IPS DF 6.9 (cell line): ENCODE results near the gene KCNQ1.

Experiments used
- DNase-seq: peaks from one replicate; pipeline ENCODE4 v3.0.0-alpha.2; 2013; ENCODE audit warnings: low read depth, low spot score
- H3K27ac ChIP-seq: one replicate; pipeline ENCODE4 v1.5.1; 2013; ENCODE audit warnings: low read length, control low read depth
- H3K27me3 ChIP-seq: 2 replicates; pipeline ENCODE4 v1.6.1; 2013; ENCODE audit warnings: mild to moderate bottlenecking, low read length; ENCODE audit not compliant: control insufficient read depth, insufficient read depth
- H3K36me3 ChIP-seq: 2 replicates; pipeline ENCODE4 v1.6.1; 2013; ENCODE audit warnings: low read length; ENCODE audit not compliant: control insufficient read depth, insufficient read depth
- H3K4me1 ChIP-seq: 2 replicates; pipeline ENCODE4 v1.6.1; 2013; ENCODE audit warnings: low read length; ENCODE audit not compliant: control insufficient read depth, insufficient read depth
- H3K4me3 ChIP-seq: 2 replicates; pipeline ENCODE4 v1.5.1; 2013; ENCODE audit warnings: mild to moderate bottlenecking, low read length
- H3K9me3 ChIP-seq: 2 replicates; pipeline ENCODE4 v1.6.1; 2013; ENCODE audit warnings: low read length, inconsistent platforms; ENCODE audit not compliant: control insufficient read depth, insufficient read depth
- WGBS: extraction: QIAGEN DNeasy Blood & Tissue Kit; methylation state at CpG from one replicate; pipeline ENCODE4 v1.1.7; 2013; ENCODE audit warnings: mixed read lengths, missing lambda C conversion rate; ENCODE audit not compliant: insufficient read length, insufficient coverage; 5-methylcytosine and 5-hydroxymethylcytosine counted together

KCNQ1 gene

DNA sequence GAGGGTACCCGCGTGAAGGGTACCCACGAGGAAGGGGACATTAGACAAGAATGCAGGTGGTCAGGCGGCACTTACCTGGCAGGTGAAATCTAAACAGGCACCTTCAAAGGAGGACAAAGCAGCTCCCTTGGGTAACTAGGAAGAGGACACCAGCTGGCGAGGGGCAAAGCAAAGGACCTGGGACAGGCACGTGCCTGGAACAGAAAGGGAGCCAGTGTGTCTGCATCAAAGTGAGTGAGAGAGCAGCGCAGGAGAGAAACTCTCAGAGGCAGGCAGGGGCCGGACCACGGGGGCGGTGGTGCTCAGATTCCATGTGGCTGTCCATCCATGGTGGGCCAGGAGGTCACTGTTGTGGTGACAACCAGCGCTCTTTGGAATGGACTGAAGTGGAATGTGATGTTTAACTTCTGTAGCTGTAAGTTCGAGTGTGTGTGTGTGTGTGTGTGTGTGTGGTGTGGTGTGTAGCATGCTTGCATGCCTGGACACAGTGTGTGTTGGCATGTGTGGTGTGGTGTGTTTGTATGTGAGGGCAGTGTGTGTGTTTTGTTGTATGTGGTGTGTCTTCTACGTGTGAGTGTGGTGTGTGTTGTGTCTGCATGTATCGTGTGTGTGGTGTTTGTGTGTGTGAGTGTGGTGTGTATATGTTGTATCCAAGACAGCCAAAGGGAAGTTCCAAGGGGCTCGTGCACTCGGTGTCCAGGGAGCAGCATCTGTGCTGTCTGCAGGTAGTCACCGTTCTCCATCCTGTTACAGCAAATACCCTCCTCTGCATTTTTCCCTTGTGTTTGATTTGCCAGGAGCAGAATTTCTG lies 354.3 kb downstream of the KCNQ1 start:
- Histone ChIP-seq H3K27me3 (no peaks in the 10 kb centered on the region), H3K36me3 (no peaks in the 10 kb centered on the region), H3K27ac (no peak overlapping the region), H3K4me1 (0 out of 2 replicates have a peak, but pooled peaks cover 1% of the 10 kb centered on the region), H3K4me3 (no peak overlapping the region), H3K9me3 (no peaks in the 10 kb centered on the region)
- no peak for DNase-seq
- 100% methylated on average over 2 of the region's 17 CpGs for WGBS

- Histone ChIP-seq H3K4me1 (peaks cover 1% of the 10 kb centered on the region; the same call in 1 of the 2 replicates), H3K27ac (no peak overlapping the region), H3K27me3 (no peaks in the 10 kb centered on the region), H3K36me3 (no peaks in the 10 kb centered on the region), H3K9me3 (no peaks in the 10 kb centered on the region), H3K4me3 (no peak overlapping the region)
- no peak for DNase-seq
- no CpG with 5 or more reads among the region's 15 CpGs for WGBS
Measured at GRCh38 chr11:2799881-2800654, 355.3 kb downstream of the KCNQ1 start.

- H3K27me3 ChIP-seq, result no peaks in the 10 kb centered on the region
- no CpG with 5 or more reads among the region's 12 CpGs for WGBS
- H3K4me3 ChIP-seq, result no peak overlapping the region
- peaks cover 2% of the 10 kb centered on the region; the same call in 1 of the 2 replicates for H3K4me1 ChIP-seq
- H3K27ac ChIP-seq, result no peak overlapping the region
- no peaks in the 10 kb centered on the region for H3K36me3 ChIP-seq
- no peak for DNase-seq
- no peaks in the 10 kb centered on the region for H3K9me3 ChIP-seq
Measured at GRCh38 chr11:2800655-2801531, 356.1 kb downstream of the KCNQ1 start.

- H3K27me3 ChIP-seq, result no peaks in the 10 kb centered on the region; the same call in 1 of the 2 replicates
- peaks cover 4% of the 10 kb centered on the region for H3K4me1 ChIP-seq
- no peak overlapping the region for H3K27ac ChIP-seq
- H3K36me3 ChIP-seq, result no peaks in the 10 kb centered on the region
- no peak for DNase-seq
- no peak overlapping the region for H3K4me3 ChIP-seq
- no CpG with 5 or more reads among the region's 22 CpGs for WGBS
- no peaks in the 10 kb centered on the region for H3K9me3 ChIP-seq
Measured at GRCh38 chr11:2801711-2802388, 357.0 kb downstream of the KCNQ1 start.

DNA sequence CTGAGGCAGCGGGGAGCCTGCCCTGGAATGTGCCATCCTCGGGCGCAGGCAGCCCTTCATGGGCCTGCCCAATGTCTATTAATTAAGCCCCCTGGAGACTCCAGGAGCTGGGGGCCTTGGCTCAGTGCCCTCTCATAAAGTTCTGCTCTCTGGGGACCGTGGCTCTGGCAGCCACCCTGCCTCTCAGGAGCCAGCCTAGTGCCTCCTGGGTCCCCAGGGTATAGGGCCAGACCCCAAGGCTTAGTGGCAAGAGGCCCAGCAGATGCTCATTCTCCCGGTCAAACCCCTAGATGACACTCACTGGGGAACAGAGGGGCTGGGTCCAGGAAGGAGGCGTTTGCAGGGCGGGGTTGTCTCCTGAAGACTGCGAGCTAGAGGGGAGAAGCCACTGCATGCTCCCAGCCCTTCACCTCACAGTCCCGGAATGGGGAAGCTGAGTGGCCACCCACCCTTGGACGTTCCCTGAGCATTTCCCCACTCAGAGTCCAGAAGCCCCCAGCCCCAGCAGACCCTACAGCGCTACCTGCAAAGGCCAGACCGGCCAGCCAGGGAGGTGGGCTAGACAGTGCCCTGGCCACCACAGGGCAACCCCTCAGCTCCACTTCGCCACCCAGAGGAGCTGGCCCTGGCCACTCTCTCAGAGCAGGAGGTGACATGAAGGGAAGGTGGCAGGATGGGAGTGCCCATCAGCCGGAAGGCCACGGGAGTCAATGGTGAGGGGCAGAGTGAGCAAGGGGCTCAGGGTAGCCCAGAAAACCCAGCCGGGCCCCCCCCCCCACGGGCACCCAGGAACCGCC lies 357.8 kb downstream of the KCNQ1 start:
- Histone ChIP-seq H3K27ac (no peak overlapping the region), H3K4me3 (no peak overlapping the region), H3K4me1 (peaks cover 4% of the 10 kb centered on the region), H3K36me3 (no peaks in the 10 kb centered on the region), H3K9me3 (no peaks in the 10 kb centered on the region), H3K27me3 (no peaks in the 10 kb centered on the region; the same call in 1 of the 2 replicates)
- no CpG with 5 or more reads among the region's 18 CpGs for WGBS
- no peak for DNase-seq

- H3K27ac ChIP-seq, result no peak overlapping the region
- H3K36me3 ChIP-seq, result no peaks in the 10 kb centered on the region
- peaks cover 4% of the 10 kb centered on the region for H3K4me1 ChIP-seq
- no peak for DNase-seq
- no CpG with 5 or more reads among the region's 20 CpGs for WGBS
- H3K27me3 ChIP-seq, result no peaks in the 10 kb centered on the region; the same call in 1 of the 2 replicates
- no peaks in the 10 kb centered on the region for H3K9me3 ChIP-seq
- no peak overlapping the region for H3K4me3 ChIP-seq
Measured at GRCh38 chr11:2803186-2804091, 358.6 kb downstream of the KCNQ1 start.

- Histone ChIP-seq H3K36me3 (no peaks in the 10 kb centered on the region), H3K4me1 (peaks cover 4% of the 10 kb centered on the region), H3K9me3 (no peaks in the 10 kb centered on the region), H3K27me3 (no peaks in the 10 kb centered on the region; the same call in 1 of the 2 replicates), H3K4me3 (no peak overlapping the region), H3K27ac (no peak overlapping the region)
- WGBS, result no CpG with 5 or more reads among the region's 10 CpGs
- DNase-seq, result no peak
Measured at GRCh38 chr11:2804189-2804588, 359.4 kb downstream of the KCNQ1 start.

GRCh38 chr11:2804701-2805387 lies 360.0 kb downstream of the KCNQ1 start:
- Histone ChIP-seq H3K9me3 (no peaks in the 10 kb centered on the region), H3K4me3 (no peak overlapping the region), H3K4me1 (peaks cover 4% of the 10 kb centered on the region), H3K27me3 (no peaks in the 10 kb centered on the region; the same call in 1 of the 2 replicates), H3K27ac (no peak overlapping the region), H3K36me3 (no peaks in the 10 kb centered on the region)
- DNase-seq, result no peak
- no CpG with 5 or more reads among the region's 19 CpGs for WGBS
